OCI-M2 (cell line): Measurements from ENCODE around the gene HDAC4.

Experiments
- DNase-seq: peaks from one replicate; lab custom pipeline; 2025; ENCODE audit not compliant: unreplicated experiment; lab: John Stamatoyannopoulos, UW

The HDAC4 gene

GRCh38 chr2:239148495-239149200, 252.2 kb downstream of the HDAC4 start:
- no peak for DNase-seq

GRCh38 chr2:239147376-239147775, 253.4 kb downstream of the HDAC4 start:
- no peak for DNase-seq

GRCh38 chr2:239146741-239147181, 254.1 kb downstream of the HDAC4 start:
- DNase-seq: no peak

- no peak for DNase-seq
Measured at GRCh38 chr2:239146011-239146641, 254.7 kb downstream of the HDAC4 start.

- no peak for DNase-seq
Measured at GRCh38 chr2:239145601-239146000, 255.2 kb downstream of the HDAC4 start.

- no peak for DNase-seq
Measured at GRCh38 chr2:239145106-239145505, 255.7 kb downstream of the HDAC4 start.

GRCh38 chr2:239144713-239144999, 256.2 kb downstream of the HDAC4 start:
- DNase-seq: no peak

- DNase-seq: no peak
Measured at GRCh38 chr2:239143858-239144712, 256.7 kb downstream of the HDAC4 start.

- no peak for DNase-seq
Measured at GRCh38 chr2:239142806-239143205, 258.0 kb downstream of the HDAC4 start.

- no peak for DNase-seq
Measured at GRCh38 chr2:239142296-239142695, 258.5 kb downstream of the HDAC4 start.

- DNase-seq: no peak
Measured at GRCh38 chr2:239141021-239141760, 259.6 kb downstream of the HDAC4 start.

GRCh38 chr2:239140346-239141020, 260.3 kb downstream of the HDAC4 start:
- DNase-seq: no peak

GRCh38 chr2:239139566-239139965, 261.3 kb downstream of the HDAC4 start:
- DNase-seq: no peak

- DNase-seq: no peak
Measured at GRCh38 chr2:239139101-239139500, 261.7 kb downstream of the HDAC4 start.

- DNase-seq: no peak
Measured at GRCh38 chr2:239138610-239139009, 262.2 kb downstream of the HDAC4 start.

- no peak for DNase-seq
Measured at GRCh38 chr2:239137898-239138283, 262.9 kb downstream of the HDAC4 start.

GRCh38 chr2:239137165-239137897, 263.5 kb downstream of the HDAC4 start:
- DNase-seq: no peak

- DNase-seq: no peak
Measured at GRCh38 chr2:239136762-239137161, 264.1 kb downstream of the HDAC4 start.

GRCh38 chr2:239136203-239136602, 264.6 kb downstream of the HDAC4 start:
- no peak for DNase-seq

- DNase-seq: no peak
Measured at GRCh38 chr2:239135531-239135930, 265.3 kb downstream of the HDAC4 start.
